Activated T-cell treated with anti-CD3 and anti-CD28 coated beads, Interleukin-2, amount 50 U/mL, for 48 hours (primary cell): ENCODE data around the gene SELENOW.
"Not testable (repeated sequence)": the region's sequence is repeated elsewhere in the genome, so short reads cannot be mapped to it uniquely, and the experiment has no call there.

Experiments
- DNase-seq, 2 experiments: peaks; one replicate each; pipeline ENCODE4 v3.0.0-alpha.2; 2020

The SELENOW gene

GRCh38 chr19:47756953-47757608 is 21.4 kb upstream of the SELENOW start:
- no peak for DNase-seq

- no peak for DNase-seq
Observed at GRCh38 chr19:47757617-47758442, 20.7 kb upstream of the SELENOW start.

GRCh38 chr19:47758443-47758804 is 20.1 kb upstream of the SELENOW start:
- DNase-seq = no peak

GRCh38 chr19:47760632-47760999 is 17.9 kb upstream of the SELENOW start:
- DNase-seq = no peak

- DNase-seq = no peak
Observed at GRCh38 chr19:47761566-47761965, 16.9 kb upstream of the SELENOW start.

GRCh38 chr19:47762151-47762550 is 16.4 kb upstream of the SELENOW start:
- no peak for DNase-seq

GRCh38 chr19:47762615-47763308 is 15.7 kb upstream of the SELENOW start:
- DNase-seq = no peak

GRCh38 chr19:47764705-47765104 is 13.8 kb upstream of the SELENOW start:
- DNase-seq = not testable (repeated sequence)

GRCh38 chr19:47765523-47766358 is 12.8 kb upstream of the SELENOW start:
- peak; percentile 63 to 67 for DNase-seq

- DNase-seq = no peak
Observed at GRCh38 chr19:47766359-47766620, 12.2 kb upstream of the SELENOW start.

GRCh38 chr19:47766670-47767069 is 11.8 kb upstream of the SELENOW start:
- DNase-seq = no peak

GRCh38 chr19:47767349-47767748 is 11.2 kb upstream of the SELENOW start:
- no peak for DNase-seq

- DNase-seq = no peak
Observed at GRCh38 chr19:47768604-47769003, 9.9 kb upstream of the SELENOW start.

- DNase-seq = no peak
Observed at GRCh38 chr19:47769534-47769933, 9.0 kb upstream of the SELENOW start.

GRCh38 chr19:47771291-47771690 is 7.2 kb upstream of the SELENOW start:
- not testable (repeated sequence) for DNase-seq

- no peak for DNase-seq
Observed at GRCh38 chr19:47776568-47776967, 1.9 kb upstream of the SELENOW start.

GRCh38 chr19:47777245-47778048 is 1.1 kb upstream of the SELENOW start:
- DNase-seq = not testable (repeated sequence)

- DNase-seq = no peak
Observed at GRCh38 chr19:47778954-47779351, 450 bp downstream of the SELENOW start.

GRCh38 chr19:47779524-47780214 is 1.2 kb downstream of the SELENOW start:
- peak in 1 of 2 experiments; percentile 20 for DNase-seq

GRCh38 chr19:47780215-47780551 is 1.7 kb downstream of the SELENOW start:
- DNase-seq = no peak

- DNase-seq = no peak
Observed at GRCh38 chr19:47781590-47782262, 3.2 kb downstream of the SELENOW start.
